ENCODE data around the gene PAK2.
"Not testable (repeated sequence)": the region's sequence is repeated elsewhere in the genome, so short reads cannot be mapped to it uniquely, and the experiment has no call there.

Gene PAK2

GRCh38 chr3:196711838-196712513 lies 27.7 kb upstream of the PAK2 start, which contains the start of the genes CEP19 and PIGX:
Gene CEP19 (minus strand): TSS chr3:196712250. CDS start chr3:196708657, 3,593 bp downstream.
Gene PIGX (plus strand): TSS chr3:196712377.
- Histone ChIP-seq H3K4me3 (peak within 1 kb of the TSS; percentile 82), H3K27ac (peak within 1 kb of the TSS; percentile 94 to 96)
- DNase-seq (ENCODE audit: low spot score) = peak; percentile 87
- TF ChIP-seq CTCF (IDR thresholded peaks at IDR 0.05) = no peak

GRCh38 chr3:196712514-196713413 lies 26.9 kb upstream of the PAK2 start:
- no peak for TF ChIP-seq CTCF (IDR thresholded peaks at IDR 0.05)
- DNase-seq (ENCODE audit: low spot score) = peak; percentile 80
- H3K4me3 ChIP-seq = peak overlapping the region; percentile 82
- peak overlapping the region; percentile 94 to 96 for H3K27ac ChIP-seq

- not testable (repeated sequence) for H3K4me3 ChIP-seq; DNase-seq (ENCODE audit: low spot score); H3K27ac ChIP-seq
Observed at GRCh38 chr3:196717162-196717561, 22.5 kb upstream of the PAK2 start.

GRCh38 chr3:196721097-196721496 lies 18.6 kb upstream of the PAK2 start:
- no peak for TF ChIP-seq CTCF (IDR thresholded peaks at IDR 0.05)
- Histone ChIP-seq H3K27ac (no peak overlapping the region), H3K4me3 (no peak overlapping the region)
- no peak for DNase-seq (ENCODE audit: low spot score)

- no peak for DNase-seq (ENCODE audit: low spot score)
- Histone ChIP-seq H3K27ac (no peak overlapping the region), H3K4me3 (no peak overlapping the region)
- TF ChIP-seq CTCF (IDR thresholded peaks at IDR 0.05) = no peak
Observed at GRCh38 chr3:196726788-196727675, 12.6 kb upstream of the PAK2 start.

- no peak for DNase-seq (ENCODE audit: low spot score)
- TF ChIP-seq CTCF (IDR thresholded peaks at IDR 0.05) = no peak
- no peak overlapping the region for H3K4me3 ChIP-seq
- H3K27ac ChIP-seq = no peak overlapping the region
Observed at GRCh38 chr3:196735751-196736150, 3.9 kb upstream of the PAK2 start.
